CD4-positive, alpha-beta T cell treated with Interleukin-17A for 1 hour (primary cell): ENCODE data around the gene MIPEP.

Experiments
- DNase-seq: peaks from one replicate; pipeline ENCODE4 v3.0.0-alpha.2; 2020

MIPEP gene

GRCh38 chr13:23701636-23702035 is 187.6 kb downstream of the MIPEP start:
- DNase-seq, result no peak

DNA sequence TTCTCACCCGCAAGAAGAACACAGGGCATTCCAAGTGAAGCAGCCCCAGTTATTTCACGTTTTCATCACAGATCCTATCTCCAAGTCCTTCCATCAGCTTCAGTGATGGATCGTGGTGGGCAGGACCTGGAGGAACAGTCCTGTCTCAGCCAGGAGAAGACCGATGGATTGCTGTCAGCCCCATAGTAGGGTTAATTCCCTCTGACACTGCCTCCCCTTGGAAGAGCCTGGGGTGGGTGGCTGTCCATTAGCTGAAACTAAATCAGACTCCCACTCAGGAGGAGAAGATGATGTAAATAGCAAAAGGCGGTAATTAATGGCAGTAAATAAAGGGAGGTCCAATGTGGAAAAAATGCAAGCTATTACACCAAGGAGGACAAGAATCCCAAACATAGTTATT is 188.0 kb downstream of the MIPEP start:
- DNase-seq, result no peak

DNA sequence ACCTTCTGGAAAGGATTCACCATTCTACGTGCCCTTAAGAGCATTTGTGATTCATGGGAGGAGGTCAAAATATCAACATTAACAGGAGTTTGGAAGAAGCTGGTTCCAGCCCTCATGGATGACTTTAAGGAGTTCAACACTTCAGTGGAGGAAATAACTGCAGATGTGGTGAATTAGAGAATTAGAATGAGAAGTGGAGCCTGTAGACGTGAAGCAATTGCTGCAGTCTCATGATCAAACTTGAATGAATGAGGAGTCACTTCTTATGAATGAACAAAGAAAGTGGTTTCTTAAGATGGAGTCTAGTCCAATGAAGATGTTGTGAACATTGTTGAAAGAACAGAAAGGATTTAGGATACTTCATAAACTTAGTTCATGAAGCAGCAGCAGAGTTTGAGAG is 189.9 kb downstream of the MIPEP start:
- DNase-seq, result no peak

DNA sequence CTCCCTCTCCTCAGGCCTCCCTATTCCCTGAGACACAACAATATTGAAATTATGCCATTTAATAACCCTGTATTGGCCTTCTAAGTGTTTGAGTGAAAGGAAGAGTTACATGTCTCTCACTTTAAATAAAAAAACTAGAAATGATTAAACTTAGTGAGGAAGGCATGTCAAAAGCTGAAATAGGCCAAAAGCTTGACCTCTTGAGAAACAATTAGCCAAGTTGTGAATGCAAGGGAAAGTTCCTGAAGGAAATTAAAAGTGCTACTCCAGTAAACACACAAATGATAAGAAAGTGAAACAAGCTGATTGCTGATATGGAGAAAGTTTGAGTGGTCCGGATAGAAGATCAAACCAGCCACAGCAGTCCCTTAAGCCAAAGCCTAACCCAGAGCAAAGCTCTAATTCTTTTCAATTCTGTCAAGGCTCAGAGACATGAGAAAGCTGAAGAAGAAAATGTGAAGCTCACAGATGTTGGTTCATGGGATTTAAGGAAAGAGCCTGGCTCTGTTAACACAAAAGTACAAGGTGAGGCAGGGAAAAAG is 191.4 kb downstream of the MIPEP start:
- no peak for DNase-seq

- no peak for DNase-seq
These were observed 192.6 kb downstream of the MIPEP start for GRCh38 chr13:23696610-23697009.

- peak; percentile 57 for DNase-seq
These were observed 193.3 kb downstream of the MIPEP start for GRCh38 chr13:23695711-23696464.

DNA sequence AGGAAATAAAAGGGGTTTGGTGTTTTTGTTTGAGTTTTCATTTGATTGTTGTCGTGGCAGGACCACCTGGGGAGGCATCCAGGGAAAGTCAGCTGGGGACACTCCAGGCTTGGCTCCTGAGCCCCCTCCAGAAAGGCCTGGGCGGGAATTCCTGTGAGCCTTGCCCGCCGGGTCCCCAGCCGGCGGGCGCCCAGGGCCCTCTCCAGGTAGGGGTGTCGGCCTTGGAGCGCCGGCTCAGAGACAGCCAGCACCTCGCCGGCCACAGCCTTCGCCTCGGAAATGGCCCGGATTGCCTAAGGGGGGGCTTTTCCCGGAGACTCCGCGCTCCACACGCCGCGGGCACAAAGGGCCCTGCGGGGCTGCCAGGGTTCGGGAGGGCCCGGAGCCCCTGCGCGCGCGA is 194.0 kb downstream of the MIPEP start:
- no peak for DNase-seq

- DNase-seq, result no peak
These were observed 196.4 kb downstream of the MIPEP start for GRCh38 chr13:23692816-23693215.

DNA sequence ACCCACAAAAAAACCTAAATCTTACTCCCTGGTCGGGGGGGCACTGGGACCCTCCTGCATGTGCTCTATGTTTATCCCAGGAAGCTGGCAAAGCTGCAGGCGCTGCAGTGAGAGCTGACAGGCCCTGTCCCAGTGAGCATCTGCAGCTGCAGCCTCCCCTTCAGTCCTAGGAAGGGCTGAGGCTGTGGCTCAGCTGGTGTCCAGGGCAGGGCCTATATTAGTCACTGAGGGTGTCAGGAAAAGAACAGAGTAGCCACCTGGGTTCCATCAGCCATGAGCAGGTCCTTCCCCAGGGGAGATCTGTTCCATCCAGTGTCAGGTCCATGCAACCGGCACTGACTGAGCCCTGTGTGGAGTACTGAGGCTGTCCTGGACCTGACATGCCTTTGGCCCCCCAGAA is 198.5 kb downstream of the MIPEP start:
- no peak for DNase-seq

DNA sequence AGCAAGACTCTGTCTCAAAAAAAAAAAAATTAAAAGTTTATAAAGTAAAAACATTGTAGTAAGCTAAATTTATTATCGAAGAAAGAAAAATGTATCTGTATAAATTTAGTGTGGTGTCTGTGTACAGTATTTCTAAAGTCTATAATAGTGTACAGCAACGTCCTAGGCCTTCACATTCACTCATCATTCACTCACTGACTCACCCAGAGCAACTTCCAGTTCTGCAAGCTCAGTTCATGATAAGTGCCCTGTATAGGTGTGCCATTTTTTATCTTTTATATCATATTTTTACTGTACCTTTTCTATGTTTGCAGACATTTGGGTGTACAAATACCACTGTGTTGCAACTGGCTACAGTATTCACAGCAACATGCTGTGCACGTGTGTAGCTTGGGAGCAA is 200.9 kb downstream of the MIPEP start:
- no peak for DNase-seq

- DNase-seq, result no peak
These were observed 201.6 kb downstream of the MIPEP start for GRCh38 chr13:23687614-23688013.

DNA sequence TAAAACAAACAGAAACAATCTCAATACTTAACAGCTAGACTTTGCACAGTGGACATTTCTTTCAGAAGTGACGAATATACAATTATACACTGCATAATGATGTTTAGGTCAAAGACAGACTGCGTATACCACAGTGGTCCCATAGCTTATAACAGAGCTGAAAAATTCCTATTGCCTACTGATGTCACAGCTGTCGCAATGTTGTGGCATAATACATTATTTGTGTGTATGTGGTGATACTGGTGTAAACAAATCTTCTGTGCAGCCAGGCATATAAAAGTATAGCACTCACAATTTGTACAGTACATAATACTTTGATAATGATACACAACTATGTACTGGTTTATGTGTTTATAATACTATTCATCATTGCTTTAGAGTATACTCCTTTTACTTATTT is 202.3 kb downstream of the MIPEP start:
- no peak for DNase-seq

- no peak for DNase-seq
These were observed 203.8 kb downstream of the MIPEP start for GRCh38 chr13:23685416-23685815.

GRCh38 chr13:23684647-23685046 is 204.6 kb downstream of the MIPEP start:
- DNase-seq, result no peak

DNA sequence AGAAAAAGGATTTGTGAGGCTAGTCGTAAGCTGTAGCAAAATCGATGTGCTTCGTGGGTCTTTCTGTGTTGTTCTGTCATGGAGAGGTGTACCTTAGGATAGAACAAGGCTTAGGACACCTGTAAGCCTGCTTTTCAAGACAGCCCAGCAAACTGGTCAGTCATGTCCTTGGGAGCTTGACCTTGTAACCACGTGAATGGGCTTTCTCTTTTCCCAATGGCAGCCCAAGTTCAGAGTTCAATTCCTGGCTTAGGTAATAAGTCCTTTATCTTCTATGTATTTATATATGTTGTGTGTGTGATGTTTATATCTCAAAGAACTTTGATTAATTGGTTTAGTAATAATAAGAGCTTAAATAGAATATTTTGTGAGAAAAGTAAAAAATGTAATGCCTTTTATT is 206.1 kb downstream of the MIPEP start:
- no peak for DNase-seq

GRCh38 chr13:23680845-23681669 is 208.1 kb downstream of the MIPEP start:
- DNase-seq, result no peak
